Stimulated activated CD8-positive, alpha-beta memory T cell treated with anti-CD3 and anti-CD28 coated beads, Interleukin-7, amount 100 ng/mL, for 24 hours (primary cell): ENCODE results near the gene UBAC2.

Experiments used
- DNase-seq: peaks from one replicate; pipeline ENCODE4 v3.0.0-alpha.2; 2020; ENCODE audit warnings: low read depth

Gene UBAC2

DNA sequence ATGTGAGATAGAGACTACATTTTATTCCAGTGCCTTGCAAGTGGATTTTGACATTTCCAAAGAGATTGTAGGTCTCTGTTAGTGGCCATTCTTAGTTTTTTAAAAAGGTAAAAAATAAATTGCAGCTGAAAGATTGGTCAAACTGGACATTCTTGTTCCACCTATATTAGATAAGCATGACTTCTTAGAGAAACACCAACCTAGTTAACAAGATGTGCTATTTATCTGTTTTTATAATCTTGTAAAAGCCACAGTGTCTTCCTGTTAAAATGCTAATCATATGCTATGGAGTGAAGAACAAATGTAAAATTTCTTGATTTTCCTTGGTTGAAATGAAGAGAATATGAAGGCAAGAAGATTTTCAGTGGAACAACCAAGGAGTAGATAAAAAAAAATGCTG lies 140.0 kb downstream of the UBAC2 start:
- no peak for DNase-seq

DNA sequence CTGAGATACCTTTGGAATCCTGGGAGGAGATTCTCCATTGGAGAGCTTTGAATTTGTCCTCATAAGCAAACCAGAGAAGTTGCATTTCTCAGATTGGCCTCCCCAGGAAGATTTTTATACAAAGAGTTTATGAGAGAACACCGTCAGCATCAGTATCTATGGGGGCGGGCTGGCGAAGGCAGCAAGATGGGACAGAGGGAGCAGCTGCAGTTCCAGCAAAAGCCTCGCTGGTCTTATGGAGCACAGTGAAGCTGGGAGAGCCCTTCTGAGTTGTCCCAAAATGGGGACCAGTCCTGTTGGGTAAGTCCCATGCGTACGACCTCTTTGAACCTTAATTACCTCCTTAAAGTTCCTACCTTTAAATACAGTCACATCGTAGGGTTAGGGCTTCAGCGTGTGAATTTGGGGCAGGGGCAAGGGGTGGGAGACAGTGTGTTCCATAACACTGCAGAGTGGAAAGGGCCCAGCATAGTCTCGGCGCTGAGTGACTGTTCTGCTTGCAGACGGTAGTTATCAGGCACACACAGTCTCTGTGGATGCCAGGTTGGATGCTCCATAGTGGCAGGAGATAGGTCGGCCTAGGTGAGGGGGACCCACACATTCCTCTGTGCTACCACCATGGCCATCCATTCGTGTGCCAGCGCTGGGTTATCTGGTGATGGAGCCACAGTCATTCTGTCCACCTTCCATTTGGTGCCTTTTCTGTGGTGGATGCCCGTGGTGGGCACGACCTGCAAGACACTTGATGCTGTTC lies 141.5 kb downstream of the UBAC2 start:
- no peak for DNase-seq

DNA sequence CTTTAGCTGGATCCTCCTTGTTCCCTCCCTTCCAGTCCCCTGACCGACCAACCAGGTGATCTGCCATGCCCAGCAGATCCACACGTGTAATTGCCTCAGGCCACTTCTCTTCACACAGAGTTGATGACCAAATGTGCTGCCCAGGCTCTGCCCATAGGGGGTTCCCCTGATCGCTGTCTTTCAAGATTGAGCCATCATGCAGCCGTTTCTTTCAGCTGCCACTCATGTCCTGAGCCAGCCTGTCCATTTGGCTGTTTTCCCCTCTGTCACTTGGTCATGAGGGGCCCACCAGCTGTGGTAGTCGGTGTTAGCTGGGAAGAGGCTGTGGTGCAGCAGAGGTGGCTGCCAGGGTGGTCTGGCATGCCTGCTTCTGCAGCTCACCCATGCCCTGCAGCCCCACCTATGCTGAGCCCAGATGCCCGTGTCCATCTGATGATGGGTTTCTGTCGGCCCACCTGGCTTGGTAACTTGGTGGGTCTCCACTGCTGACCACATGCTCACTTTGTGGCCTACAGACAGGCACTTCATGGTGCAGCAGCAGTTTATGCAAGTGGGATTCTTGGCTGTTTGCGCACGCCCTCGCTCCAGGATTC lies 142.2 kb downstream of the UBAC2 start:
- DNase-seq, result no peak

DNA sequence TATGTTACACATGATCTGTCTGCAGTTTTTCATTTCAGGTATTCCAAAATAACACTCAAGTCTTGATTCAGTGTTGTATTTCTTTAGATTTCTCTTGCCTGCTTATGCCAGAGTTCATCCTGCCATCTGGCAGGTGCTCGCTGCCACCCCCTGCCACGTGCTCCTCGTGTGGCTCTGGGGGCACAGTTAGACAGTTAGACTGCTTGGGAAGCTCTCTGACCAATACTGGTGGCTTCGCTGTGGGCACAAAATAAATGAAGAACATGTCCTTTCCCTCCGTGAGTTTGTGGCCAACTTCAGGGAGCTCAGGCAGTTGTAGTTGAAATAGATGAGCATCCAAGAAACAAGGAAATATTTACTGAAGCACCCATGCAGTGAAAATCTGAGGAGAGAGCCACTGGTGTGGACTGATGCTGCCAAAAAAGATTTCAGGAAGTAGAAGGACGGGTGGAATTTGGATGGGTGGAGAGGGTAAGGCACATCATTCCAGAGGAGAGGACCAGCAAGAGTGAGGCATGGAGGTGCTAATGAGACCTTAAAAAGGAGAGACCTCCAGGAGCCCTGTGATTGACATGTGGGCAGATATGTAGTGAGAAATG lies 144.1 kb downstream of the UBAC2 start:
- no peak for DNase-seq

DNA sequence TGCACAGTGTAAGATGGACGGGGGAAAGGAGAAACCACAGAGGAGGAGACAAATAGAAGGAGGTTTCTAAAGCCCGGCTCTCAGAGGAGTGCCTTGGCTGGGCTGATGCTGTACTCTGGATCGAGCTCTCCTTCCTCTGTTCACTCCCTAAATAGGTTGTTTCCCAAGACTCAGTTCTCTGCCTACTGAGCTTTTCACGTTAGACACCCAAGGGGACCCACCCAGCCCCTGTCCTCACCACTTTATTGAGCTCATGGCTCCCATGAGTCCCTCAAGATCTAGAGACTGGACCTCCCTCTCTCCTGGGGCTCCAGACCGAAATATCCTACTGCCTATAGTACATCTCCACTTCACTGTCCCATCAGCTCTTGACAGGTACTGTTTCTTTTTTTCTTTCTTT lies 144.7 kb downstream of the UBAC2 start:
- DNase-seq, result no peak

DNA sequence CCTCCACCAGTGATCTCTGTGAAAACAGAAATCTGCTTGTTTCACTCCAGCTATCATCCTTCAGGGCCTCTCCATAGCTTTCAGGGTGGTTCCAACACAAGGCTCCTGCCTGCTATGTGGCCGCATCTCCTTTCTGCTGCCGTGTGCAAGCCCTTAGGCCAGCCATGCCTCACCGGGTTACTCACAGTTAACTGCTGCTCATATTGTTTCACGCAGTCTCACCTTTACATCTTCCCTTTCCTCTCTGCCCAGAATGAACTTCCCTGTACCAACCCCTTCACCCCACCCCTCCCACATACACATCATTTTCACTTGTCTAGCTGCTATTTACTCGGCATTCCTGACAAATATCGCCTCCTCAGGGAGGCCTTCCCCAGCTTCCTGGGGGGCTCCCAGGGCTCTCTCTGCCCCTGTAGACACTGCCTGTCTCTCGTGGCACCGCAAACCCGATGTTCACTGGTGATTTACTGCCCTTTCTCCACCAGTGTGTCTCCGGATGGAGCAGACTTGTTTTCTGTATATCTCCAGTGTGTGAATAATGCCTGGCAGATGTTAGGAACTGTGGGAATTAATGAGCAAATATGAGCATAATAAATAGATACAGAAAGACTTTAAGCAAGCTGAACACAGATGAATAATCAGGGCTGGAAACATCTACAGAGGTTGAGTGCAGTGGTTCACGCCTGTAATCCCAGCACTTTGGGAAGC lies 145.8 kb downstream of the UBAC2 start:
- no peak for DNase-seq

DNA sequence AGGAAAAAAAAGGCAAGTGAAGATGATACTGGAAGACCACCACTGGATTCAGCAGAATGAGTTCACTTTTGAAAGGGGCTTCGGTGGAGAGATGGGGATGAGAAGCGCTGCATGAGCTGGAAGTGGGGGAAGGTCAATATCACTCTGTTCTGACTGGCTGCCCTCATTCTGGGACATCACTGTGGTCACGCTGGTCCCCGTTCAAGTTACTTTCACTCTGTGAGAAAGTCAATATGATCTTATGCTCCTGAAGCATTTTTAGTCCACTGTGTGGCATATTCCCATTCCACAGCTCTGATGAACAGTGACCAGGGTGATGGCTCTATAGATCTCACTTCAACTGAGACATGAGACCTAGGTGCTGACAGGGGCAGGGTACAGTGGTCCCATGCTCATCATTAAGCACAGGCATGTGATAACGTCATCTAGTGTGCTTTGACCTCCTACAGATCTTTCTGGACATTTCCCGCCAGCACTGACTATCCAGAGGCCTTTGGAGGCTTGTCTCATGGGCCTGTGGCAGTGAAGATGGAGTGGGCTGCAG lies 146.8 kb downstream of the UBAC2 start:
- DNase-seq, result no peak

DNA sequence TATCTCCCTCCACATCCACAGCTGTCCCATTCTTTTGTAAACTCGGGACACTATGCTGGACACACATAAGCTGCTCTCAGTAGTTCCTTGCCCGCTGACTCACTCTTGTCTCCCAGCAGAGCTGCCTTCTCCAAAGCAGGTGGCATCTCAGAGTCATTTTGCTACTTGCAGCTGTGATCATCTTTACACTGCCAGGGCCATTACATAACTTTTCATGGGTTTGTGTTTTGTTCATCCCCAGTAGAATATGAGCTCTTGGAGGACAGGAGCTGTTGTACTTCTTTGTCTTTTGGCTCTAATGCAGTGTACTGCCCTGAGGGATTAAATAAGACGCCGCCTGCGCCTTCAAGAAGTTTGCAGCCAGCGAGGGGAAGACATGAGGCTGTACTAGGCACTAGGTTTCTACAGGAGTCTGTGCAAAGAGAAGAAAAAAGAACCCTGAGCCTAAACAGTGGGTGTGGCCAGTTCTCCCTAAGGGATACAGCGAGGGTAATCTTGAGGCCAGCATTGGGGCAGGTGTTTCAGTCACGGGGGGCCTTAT lies 147.3 kb downstream of the UBAC2 start:
- no peak for DNase-seq

DNA sequence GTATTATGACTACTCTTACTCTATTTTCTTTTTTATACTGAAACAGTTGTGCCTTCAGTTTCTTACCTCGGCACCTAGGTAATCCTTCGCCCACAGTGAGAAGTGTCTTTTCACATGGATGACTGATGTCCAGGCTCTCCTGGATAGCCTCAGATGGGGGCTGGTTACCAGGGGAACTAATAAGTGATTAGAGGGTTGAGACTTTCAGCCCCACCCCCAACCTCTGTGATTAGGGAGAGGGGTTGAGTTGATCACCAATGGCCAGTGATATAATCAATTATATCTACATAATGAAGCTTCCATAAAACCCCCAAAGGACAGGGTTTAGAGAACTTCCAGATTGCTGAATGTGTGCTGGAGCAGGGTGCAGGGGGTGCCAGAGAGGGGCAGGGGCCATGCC lies 149.5 kb downstream of the UBAC2 start:
- DNase-seq, result no peak

DNA sequence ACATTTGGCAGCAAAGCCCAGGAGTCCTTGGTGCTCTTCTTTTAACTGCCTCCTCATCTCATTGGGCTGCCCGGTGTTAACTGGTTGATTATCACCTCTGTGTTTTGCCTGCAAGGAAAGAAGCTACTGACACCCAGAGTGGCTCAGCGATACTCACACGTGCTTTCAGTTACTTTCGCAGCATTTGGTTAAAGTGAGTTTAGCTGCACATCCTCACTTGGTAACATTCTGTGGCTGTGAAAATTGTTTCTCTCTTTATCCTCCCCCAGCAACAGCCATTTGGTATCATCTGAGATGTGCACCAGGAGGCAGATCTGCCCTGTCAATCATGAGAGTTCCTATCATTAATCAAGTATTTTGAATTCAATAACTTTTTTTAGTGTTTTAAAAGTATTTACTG lies 151.1 kb downstream of the UBAC2 start:
- DNase-seq, result no peak

DNA sequence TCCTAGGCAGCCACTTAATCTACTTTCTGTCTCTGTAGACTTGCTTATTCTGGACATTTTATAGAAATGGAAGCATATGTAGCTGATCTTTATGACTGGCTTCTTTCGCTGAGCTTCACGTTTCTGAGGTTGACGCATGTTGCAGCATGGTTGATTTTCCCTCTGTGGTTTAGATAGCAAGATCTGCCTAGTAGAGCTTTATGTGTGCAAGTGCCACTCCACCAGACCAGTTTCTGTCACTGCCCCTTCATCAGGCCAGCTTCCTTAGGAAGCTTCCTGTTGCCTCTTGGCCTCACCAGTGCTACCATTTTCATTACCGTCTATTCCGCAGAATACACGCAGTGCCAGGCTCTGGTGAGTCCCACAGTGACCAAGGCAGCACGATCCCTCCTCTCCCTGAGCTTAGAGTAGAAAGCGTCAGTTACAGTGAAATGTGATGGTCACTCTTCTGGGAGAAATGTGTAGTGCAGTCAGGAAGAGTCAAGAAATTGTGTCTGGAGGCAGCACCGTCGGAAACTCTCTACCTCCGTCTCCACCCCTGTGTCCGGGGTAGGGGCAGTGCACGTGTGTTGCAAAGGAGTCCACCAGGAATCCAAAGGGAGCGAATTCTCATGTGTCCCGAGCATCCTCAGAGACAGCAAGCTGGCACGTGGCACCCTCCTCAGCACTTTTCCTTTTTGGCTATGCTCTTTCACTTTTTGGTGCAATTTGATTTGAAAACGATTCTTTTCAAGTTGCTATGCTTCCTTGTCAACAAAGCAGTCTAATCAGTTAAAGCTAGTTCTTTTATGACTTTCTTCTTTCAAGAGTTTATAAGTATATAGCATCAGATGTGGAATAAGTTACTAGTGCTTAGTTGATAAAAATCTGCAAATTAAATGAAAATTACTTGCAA lies 151.9 kb downstream of the UBAC2 start:
- DNase-seq, result no peak

DNA sequence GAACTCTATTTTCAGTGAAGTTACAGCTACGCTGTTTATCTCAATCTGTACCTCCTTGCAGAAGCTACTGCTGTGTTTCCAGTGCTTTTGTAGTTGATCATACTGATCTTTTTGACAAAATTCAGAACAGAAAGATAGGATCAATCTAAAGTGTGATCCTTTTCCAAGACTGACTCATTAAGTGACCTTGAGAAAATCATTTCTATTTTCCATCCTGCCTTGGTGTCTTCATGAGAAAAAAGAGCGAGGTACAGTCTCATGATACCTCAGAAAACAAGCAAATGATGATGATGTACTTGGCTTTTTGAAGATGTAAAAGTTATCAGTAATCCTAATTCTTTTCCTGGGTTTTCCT lies 152.6 kb downstream of the UBAC2 start:
- DNase-seq, result no peak

DNA sequence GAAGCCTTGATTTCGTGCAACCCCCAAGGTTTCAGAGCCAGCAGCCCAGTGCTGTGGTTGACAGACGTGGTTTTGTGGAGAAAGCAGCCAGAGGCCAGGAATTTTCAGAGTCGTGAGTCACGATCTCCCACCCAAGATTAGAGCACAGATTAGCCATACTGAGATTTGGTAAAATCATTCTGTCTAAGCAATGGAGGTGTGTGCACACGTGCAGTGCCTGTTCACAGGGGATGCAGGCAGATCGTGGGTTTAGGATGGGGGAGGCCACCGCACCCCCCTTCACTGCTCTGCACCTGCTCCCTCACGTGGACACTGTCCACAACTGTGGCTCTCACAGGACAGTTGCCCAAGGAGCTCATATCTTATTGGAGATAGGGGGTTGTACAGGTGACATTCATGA lies 153.2 kb downstream of the UBAC2 start:
- no peak for DNase-seq

DNA sequence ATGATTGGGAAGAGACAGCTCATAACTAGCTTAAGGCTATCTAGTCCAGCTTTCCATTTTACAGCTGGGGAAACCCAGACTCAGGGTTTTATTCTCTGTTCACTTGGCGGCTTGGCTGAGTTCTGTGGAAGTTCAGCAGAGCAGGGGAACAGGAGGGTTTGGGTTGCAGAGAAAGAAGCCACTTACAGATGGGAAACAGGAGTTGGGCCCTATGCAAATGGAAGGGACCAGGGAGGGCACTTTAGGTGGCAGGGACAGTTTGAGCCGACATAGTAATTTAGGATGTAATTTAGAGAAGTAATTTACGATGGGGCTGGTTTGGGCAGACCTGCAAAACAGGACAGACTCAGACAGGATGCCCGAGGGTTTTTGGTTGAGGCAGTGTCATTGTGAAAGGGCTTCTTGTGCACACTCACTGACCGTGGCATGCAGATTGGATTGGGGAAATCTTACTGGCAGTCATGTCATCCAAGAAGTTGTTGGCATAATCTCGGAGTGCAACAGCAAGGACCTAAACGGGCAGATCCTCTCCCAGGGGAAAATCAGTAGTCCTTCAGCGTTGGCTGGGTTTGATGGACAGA lies 153.8 kb downstream of the UBAC2 start:
- no peak for DNase-seq

DNA sequence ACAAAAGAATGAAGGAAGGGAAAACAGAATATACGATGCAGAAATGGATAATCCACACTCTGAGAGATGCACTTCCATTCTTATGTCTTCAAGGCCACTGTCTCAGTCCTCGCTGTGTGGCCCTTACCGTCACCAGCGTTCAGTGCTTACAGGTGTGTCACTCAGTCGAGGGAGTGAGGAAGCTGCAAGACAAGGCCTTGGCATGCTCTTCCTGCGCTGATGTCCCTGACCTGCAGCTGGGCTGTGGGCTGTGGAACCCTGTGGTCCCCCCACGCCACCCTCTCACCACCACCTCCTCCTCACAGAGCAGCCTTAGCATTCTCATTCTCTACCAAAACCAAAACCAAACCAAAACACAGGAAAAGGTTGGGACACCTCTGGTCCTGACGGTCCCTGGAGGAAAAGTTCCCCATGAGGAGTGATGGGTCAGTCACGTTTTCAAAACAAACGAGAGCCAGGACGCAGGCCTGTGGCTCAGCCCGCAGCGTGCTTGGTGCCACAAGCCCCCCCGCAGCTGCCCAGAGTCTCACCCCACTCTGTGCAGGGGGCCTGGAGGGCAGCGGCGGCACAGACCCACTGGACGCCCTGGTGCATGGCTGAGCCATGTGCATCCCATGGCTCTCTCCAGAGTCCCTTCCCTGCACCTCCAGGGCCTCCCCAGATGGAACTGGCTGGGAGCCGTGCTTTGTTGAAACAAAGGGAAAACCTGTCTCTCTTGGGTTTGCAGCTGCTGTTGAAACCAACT lies 154.8 kb downstream of the UBAC2 start:
- no peak for DNase-seq

DNA sequence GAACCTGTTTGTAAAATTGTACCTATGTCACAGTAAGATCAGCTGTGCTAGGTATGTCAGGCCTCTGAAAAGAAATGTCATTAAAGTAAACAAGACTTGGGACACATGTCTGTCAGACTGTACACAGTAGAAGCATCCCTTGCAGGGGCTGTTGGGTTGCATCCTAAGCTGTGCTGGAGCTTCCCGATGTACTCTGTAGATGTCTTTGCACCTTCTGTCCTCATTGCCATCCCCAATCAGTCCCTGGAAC lies 155.3 kb downstream of the UBAC2 start:
- no peak for DNase-seq

DNA sequence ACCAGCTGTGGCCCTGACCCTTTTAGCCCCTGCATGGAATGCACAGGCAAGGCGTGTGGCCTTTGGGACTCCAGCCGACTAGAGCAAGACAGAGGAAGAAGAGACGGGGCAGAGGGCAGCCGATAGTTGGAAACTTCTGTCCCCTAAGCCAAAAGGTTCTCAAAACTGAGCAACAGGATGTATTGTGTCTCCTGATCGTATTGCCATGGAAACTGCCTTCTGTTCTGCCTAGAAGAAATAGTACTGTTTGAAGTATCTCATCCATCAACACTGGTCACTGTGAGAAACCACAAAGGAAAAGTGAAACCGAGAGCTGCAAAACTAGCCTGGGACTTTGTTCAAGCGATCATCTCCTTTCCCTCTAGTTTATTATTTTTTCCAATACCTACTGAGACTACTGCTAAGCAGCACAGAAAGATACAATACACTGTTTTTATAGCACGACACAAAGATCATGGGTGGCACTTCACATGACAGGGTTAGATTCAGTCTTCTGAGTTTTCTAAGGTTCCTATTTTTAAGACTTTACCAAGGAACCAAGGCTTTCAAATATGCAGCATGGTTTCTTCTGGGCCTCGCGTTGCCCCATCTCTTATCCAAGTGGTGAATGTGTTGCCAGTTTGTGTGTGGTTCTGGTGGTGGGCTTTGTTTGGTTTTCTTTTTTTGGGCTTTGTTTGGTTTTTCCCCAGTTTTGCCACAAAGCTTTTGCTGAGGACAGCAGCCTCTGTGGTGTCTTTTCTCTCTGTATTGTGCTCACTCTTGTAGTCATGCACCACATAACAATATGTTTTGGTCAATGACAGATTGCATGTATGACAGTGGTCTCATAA lies 155.8 kb downstream of the UBAC2 start:
- DNase-seq, result no peak

DNA sequence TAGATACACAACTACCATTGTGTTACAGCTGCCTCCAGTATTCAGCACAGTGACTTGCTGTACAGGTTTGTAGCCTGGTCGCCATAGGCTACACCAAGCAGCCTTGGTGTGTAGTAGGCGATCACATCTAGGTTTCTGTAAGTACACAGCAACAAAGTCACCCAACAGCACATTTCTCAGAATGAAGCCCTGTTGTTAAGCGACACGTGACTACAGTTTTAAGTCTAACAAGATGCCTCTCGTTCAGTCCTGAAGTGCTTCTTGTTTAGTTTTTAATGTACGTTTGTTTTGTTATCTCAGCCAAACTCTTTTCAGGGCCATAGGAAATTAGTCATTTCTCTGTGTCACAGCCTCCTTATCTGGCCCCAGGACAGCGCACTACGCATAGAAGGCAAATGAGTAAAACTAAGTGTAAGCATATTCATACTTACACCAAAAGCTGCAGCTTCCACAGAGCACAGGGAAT lies 156.5 kb downstream of the UBAC2 start:
- DNase-seq, result no peak

DNA sequence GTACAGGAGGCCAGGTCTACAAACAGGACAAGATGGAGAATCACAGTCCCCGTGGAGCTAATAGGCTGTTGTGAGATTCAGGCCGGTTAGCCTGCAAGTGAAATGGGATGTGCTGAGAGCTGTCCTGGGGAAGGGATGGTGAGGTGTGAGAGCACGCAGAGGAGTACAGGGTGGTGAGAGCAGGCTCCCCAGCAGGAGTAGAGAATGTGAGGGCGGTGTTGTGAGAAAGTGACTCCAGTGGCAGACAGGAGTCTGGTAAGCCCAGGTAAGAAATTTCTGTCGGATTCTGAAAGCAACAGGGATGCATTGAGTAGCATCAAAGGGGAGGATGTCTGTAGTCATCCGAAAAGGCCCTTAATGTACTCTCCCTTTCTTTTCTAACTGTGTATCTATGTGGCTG lies 157.3 kb downstream of the UBAC2 start:
- DNase-seq, result no peak

DNA sequence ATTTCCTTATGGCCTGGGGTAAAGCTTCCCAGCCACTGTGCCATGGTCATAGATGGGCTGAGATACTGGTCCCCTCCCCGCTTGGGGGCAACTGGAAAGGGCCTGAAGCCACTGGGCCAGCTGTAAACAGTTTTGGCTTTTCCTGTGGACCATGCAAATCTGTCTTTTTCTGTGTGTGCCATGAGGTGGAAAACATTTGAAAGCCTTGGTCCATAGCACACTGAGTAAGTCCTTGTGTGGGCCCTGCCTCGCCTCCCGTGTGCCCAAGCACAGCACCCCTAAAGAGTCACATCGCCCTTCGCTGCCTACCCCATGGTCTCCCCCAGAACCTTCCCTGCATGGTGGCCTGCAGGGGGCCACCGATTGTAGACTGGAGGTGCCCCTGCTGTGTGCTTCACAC lies 158.9 kb downstream of the UBAC2 start:
- no peak for DNase-seq
